ENCODE measurements around the gene GDF3.

GDF3 gene

GRCh38 chr12:7666595-7666994 is 29.0 kb downstream of the GDF3 start:
- no peak for DNase-seq

GRCh38 chr12:7661741-7662140 is 33.8 kb downstream of the GDF3 start:
- DNase-seq = no peak

DNA sequence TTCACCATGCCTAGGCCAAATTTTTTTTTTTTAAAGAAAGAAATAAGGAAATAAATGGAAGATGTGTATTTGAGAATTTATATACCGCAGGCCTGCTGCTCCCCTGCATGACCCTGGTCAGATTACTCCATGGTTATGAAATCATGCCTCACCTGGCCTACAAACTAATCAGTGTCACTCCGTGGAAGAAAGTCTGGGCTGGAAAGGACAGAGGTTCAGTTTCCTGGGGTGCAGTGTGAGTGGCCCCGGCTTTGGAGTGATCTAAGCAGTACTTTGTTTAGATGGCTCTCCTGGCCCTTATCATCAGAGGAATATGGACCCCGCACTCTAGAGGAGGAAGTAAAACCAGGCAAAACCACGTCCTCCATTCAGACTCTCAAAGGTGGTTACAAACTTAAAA is 39.5 kb downstream of the GDF3 start:
- no peak for DNase-seq

DNA sequence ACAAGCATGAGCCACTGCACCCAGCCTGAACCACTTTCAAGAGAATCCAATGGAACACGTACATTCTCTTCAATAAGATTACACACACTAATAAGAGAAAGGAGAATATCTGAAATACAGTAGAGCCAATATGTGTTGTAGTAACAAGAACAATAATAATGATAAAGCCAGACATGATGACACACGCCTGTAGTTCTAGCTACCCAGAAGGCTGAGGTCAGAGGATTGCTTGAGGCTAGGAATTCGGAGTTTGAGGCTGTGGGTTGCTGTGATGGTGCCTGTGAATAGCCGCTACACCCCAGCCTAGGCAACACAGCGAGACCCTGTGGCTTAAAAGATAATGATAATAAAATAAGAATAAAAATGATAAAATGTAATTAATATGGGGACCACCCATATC is 45.5 kb downstream of the GDF3 start:
- no peak for DNase-seq

DNA sequence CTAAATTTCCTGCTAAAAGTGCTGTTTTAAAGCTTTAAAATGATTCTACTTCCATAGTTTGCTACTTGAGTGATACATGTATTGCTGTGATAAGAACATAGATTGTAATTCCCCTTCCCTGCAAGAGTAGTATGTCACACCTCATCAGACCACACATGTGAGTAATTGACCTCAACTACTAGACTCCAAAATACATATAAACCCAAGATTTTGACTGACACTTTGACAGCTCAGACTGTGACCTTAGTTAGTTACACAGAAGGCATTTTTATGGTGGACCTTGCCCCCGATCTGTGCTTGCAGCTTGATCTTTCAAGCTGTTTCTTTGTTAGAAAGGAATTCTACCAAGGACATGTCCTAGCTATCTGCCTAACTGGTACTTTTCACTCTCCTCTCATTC is 48.5 kb downstream of the GDF3 start:
- DNase-seq = no peak

DNA sequence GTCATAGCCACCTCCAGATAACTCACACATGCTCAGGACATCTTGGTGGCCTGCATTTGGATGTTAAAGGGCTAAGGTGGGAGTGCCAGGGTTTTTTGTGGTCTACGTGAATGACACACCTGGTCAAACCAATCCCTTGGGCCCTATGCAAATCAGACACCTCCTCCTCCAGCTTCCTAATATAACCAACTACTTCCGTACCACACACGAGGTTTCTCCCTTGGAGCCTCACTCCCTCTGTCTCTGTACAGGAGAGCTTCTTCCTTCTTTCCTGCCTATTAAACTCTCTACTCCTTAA is 49.4 kb downstream of the GDF3 start:
- DNase-seq = no peak

- DNase-seq = no peak
Observed at GRCh38 chr12:7645395-7646177, 50.0 kb downstream of the GDF3 start.

DNA sequence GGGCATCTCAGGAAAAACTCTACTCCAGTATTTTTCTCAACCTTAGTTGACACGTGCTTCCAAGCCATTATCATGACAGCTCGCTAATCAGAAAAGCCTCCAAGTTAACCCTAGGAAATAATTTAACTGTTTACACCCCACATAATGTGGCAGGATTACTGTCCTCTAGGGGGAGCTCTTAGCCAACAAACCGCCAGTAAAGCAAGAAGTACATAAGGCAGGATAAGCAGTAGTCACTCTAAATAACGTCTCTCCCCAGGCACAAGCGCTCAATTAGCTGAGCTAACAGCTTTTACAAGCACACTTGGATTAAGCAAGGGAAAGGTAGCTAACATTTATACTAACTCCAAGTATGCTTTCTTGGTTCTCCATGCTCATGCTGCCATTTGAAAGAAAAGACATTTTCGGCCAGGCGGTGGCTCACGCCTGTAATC is 52.7 kb downstream of the GDF3 start:
- DNase-seq = no peak

DNA sequence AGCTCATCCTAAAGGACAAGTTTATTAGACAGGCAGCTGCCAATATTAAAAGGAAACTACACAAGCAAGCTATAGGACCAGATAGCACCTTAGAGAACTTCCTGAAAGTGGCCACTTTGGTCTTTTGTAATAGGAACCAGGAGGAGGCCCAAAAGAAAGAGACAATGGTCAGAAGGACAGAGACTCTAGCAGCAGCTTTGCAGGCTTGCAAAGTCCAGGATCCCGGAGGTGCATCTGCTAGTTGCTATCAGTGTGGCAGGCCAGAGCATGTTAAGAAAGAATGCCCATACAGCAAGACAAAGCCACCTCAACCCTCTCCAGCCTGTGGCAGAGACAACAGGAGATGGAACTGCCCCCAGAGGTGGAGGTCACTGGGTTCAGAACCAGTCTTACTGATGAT is 53.3 kb downstream of the GDF3 start:
- DNase-seq = no peak

DNA sequence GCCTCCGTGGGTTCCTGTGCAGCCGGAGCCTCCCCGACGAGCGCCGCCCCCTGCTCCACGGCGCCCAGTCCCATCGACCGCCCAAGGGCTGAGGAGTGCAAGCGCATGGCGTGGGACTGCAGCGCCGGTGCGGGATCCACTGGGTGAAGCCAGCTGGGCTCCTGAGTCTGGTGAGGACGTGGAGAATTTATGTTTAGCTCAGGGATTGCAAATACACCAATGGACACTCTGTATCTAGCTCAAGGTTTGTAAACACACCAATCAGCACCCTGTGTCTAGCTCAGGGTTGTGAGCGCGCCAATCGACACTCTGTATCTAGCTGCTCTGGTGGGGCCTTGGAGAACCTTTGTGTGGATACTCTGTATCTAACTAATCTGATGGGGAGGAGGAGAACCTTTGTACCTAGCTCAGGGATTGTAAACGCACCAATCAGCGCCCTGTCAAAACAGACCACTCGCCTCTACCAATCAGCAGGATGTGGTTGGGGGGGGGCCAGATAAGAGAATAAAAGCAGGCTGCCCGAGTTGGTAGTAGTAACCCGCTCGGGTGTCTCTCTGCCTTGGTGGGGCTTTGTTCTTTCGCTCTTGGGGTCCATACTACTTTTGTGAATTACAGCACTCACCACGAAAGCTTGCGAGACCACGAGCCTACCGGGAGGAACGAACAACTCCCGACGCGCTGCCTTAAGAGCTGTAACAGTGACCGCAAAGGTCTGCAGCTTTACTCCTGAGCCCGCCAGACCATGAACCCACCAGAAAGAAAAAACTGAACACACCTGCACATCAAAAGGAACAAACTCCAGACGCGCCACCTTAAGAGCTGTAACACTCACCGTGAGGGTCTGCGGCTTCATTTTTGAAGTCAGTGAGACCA is 55.2 kb downstream of the GDF3 start:
- DNase-seq = peak; percentile 29
